H54 (cell line): ENCODE measurements around the gene NRSN2.
"Not testable (repeated sequence)": the region's sequence is repeated elsewhere in the genome, so short reads cannot be mapped to it uniquely, and the experiment has no call there.

ENCODE experiments used
- DNase-seq: peaks from one replicate; pipeline ENCODE4 v3.0.0; 2011; ENCODE audit warnings: low spot score, mixed read lengths; ENCODE audit not compliant: insufficient read length
- FAIRE-seq: peaks from 3 replicates; lab custom pipeline; 2011; peaks lifted over from hg19 to GRCh38; lab: Jason Lieb, UNC
- POLR2A ChIP-seq: IDR thresholded peaks from 2 replicates; pipeline ENCODE4 v1.6.1; 2011; ENCODE audit warnings: low read depth, mild to moderate bottlenecking, low read length

NRSN2 gene

GRCh38 chr20:348972-349841 is 2.3 kb downstream of the NRSN2 start:
- TF ChIP-seq POLR2A = no peak
- FAIRE-seq (no peak), DNase-seq (no peak)

GRCh38 chr20:353166-353565 is 6.3 kb downstream of the NRSN2 start:
- no peak for TF ChIP-seq POLR2A
- FAIRE-seq (no peak), DNase-seq (no peak)

DNA sequence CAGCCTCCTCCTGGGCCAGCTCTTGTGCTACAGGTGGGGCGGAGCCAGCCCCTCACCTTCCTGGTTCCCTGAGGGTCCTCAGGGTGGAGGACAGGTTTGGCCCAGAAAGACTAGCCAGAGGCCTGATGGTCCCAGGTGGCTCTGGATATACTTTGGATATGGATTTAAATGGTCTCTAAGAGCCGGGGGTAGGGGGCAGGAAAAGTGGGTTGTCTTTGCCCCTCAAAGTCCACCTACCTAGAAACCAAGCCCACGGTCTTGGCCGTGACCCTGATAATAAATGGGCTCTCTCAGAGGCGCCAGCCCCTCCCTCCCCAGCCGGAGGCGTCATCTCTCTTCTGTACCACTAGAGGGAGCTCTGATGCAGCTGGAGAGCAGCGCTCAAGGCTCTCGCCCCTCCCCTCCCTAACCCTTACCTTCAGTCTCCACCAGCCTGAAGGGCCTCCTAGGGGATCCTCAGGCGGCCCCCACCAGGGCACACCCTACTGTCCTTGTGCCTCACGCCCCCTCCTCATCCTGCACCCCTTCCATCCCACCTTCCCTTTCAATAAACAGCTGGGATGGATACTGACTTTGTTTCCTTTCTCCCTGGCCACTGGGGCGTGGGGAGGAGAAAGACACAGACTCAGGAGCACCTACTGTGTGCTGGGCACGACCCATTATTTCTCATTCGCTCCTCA is 7.5 kb downstream of the NRSN2 start:
- FAIRE-seq = no peak
- TF ChIP-seq POLR2A = no peak
- peak; percentile 76 for DNase-seq

GRCh38 chr20:356154-356553 is 9.2 kb downstream of the NRSN2 start:
- not testable (repeated sequence) for DNase-seq, FAIRE-seq

GRCh38 chr20:356745-357144 is 9.8 kb downstream of the NRSN2 start:
- no peak for FAIRE-seq
- no peak for TF ChIP-seq POLR2A
- DNase-seq = no peak

- no peak for TF ChIP-seq POLR2A
- DNase-seq = no peak
- FAIRE-seq = no peak
Observed at GRCh38 chr20:358891-359555, 12.1 kb downstream of the NRSN2 start.

GRCh38 chr20:361561-361960 is 14.7 kb downstream of the NRSN2 start:
- TF ChIP-seq POLR2A = no peak
- DNase-seq (no peak), FAIRE-seq (no peak)

DNA sequence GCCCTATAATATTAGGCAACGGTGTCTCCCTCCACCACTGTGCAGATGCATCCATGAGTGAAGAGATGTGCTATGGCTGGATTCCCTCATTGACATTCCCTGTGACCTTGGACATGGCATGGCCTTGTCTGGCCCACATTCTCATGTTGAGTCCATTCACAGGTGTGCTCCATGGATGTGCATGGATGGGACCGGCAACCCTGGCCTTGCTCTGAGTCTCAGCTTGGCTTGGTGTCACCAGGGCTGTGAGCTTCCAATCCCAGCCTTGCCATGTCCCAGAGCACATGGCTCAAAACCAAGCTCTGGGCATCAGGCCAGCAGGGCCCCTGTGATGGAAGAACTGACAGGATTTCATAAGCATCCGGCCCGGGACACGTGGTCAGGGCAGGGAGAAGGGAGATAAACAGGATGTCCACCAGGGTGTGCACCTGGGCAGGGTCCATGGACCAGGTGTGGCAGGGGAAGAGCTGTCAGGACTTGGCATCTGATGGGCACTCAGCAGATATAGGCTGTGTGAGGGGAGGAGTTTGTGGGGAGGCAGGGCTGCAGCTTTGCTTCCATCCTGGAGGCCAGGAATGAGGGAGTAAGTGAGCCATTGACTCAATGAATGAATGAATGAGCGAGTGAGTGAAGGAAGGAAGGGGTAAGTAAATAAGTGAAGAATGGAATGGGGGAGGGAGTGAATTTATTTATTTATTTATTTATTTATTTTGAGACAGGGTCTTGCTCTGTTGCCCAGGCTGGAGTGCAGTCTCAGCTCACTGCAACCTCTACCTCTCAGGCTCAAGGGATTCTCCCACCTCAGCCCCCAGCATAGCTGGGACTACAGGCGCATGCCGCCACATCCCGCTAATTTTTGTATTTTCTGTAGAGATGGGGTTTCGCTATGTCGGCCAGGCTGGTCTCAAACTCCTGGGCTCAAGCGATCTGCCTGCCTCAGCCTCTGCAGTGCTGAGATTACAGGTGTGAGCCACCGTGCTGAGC is 15.7 kb downstream of the NRSN2 start:
- TF ChIP-seq POLR2A = no peak
- DNase-seq (no peak), FAIRE-seq (no peak)

DNA sequence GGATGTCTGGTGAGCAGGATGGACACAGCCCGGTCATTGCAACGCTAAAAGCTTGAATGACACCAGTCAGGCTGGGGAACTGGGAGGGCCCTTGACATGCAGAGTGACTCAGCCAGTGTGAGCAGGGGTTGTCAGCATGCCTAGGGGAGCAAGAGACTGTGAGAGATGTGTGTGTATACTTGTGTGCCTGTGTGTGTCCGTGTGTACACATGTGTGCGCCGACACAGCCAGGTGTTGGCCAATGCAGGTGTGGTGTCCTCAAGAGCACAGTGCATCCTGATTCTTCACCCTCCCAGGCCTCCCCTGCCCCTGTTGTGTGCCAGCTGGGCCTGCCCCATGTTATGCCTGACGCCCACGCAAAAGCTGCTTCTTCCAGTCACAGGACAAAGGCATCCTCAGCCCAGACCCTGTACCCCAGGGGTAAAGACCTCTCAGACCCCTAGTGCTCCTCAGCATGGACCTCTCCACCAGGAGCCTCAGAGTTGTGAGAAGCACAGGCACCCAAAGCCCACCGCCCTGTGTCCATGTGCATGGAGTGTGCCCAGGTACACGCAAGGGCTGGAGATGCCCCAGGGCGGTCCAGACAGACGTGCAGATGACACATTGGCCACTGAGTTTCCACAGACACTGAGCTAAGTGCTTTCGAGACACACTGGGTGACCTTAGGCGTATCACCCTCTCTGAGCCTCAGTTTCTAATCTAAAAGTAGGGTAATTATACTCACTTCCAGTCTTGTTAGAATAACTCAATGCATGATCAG is 16.6 kb downstream of the NRSN2 start:
- TF ChIP-seq POLR2A = no peak
- FAIRE-seq = no peak
- DNase-seq = no peak

DNA sequence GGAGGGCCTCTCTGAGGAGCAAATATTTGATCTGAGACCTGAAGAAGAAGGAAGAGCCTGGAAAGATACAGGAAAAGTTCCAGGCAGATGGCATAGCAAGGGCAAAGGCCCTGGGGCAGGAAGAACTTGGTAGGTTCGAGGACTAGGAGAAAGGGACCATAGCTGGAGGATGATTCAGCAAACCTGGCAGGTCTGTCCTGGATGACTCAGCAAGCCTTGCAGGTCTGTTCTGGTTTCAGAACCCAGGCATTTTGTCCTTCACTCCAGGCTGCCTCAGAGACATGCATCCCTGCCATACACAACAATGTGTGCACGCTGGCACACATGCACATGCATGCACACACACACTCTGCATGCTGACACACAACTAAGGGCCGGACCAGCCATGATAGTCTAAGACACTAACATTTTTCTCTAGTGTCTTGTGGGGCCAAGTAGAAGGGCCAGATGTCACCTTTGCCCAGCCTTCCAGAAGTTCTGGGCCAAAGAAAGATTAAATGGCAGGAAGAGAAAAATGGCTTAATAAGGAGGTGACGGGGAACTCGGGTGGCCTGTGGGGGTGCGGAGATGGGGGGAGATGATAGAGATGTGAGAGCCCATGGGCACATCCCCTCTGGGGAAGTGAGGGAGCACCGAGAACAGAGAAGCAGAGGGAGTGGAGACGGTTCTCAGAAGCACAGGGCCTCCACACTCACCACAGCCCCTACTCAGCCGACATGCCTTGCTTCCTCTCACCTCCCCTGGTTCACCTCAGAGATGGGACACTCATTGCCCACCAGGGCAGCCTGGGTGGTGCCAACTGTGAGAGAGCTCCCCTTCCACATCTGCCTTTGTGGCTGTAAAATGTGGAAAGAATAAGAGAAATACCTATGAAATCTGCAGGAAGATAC is 18.2 kb downstream of the NRSN2 start:
- TF ChIP-seq POLR2A = no peak
- FAIRE-seq = no peak
- peak; percentile 50 for DNase-seq

DNA sequence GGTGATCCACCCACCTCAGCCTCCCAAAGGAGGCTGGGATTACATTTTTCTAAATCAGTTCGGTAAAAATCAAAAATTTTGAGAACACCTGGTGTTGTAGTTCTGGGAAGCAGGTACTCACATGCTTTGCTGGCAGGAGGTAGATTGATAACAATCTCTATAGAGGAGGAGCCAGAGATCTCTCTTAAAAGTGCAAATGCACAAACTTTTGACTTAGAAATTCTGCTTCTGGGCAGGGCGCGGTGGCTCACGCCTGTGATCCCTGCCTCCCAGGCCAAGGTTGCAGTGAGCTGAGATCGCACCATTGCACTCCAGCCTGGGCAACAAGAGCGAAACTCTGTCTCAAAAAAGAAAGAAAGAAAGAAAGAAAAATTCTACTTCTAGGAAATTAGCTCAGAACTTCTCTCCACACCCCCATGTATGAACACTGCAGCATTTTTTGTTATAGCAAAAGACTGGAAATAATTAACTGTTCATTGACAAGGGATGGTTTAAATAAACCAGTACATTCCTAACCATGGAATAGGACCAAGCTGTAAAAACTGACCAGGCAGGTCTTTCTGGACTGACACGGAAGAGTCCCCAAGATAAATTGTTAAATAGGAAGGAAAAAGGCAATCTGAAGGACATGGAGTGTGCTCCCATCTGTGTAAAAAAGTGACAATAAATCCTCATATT is 19.3 kb downstream of the NRSN2 start:
- TF ChIP-seq POLR2A = no peak
- no peak for DNase-seq
- no peak for FAIRE-seq
